ENCODE results near the gene GPR65.
"Not testable (repeated sequence)": the region's sequence is repeated elsewhere in the genome, so short reads cannot be mapped to it uniquely, and the experiment has no call there.

Gene GPR65

GRCh38 chr14:88003425-88003824 lies 1.5 kb upstream of the GPR65 start:
- DNase-seq (ENCODE audit: low read depth): no peak

GRCh38 chr14:88004506-88005036 lies 364 bp upstream of the GPR65 start:
- no peak for DNase-seq (ENCODE audit: low read depth)

- DNase-seq (ENCODE audit: low read depth): peak; percentile 52
Observed at GRCh38 chr14:88005978-88006851, 1.3 kb downstream of the GPR65 start.

- DNase-seq (ENCODE audit: low read depth): no peak
Observed at GRCh38 chr14:88007608-88008007, 2.7 kb downstream of the GPR65 start.

GRCh38 chr14:88008039-88008742 lies 3.3 kb downstream of the GPR65 start:
- no peak for DNase-seq (ENCODE audit: low read depth)

GRCh38 chr14:88009486-88009885 lies 4.6 kb downstream of the GPR65 start:
- no peak for DNase-seq (ENCODE audit: low read depth)

- no peak for DNase-seq (ENCODE audit: low read depth)
Observed at GRCh38 chr14:88010331-88010730, 5.4 kb downstream of the GPR65 start.

GRCh38 chr14:88012495-88012894 lies 7.6 kb downstream of the GPR65 start:
- DNase-seq (ENCODE audit: low read depth): no peak

- DNase-seq (ENCODE audit: low read depth): peak; percentile 9
Observed at GRCh38 chr14:88013750-88014349, 8.9 kb downstream of the GPR65 start.

GRCh38 chr14:88016768-88017167 lies 11.8 kb downstream of the GPR65 start:
- no peak for DNase-seq (ENCODE audit: low read depth)

- DNase-seq (ENCODE audit: low read depth): no peak
Observed at GRCh38 chr14:88017535-88017934, 12.6 kb downstream of the GPR65 start.

GRCh38 chr14:88023658-88024187 lies 18.8 kb downstream of the GPR65 start:
- DNase-seq (ENCODE audit: low read depth): no peak

GRCh38 chr14:88024252-88025086 lies 19.5 kb downstream of the GPR65 start:
- DNase-seq (ENCODE audit: low read depth): not testable (repeated sequence)

GRCh38 chr14:88025313-88025712 lies 20.4 kb downstream of the GPR65 start:
- no peak for DNase-seq (ENCODE audit: low read depth)

- DNase-seq (ENCODE audit: low read depth): no peak
Observed at GRCh38 chr14:88026890-88027289, 22.0 kb downstream of the GPR65 start.

- no peak for DNase-seq (ENCODE audit: low read depth)
Observed at GRCh38 chr14:88029500-88029899, 24.6 kb downstream of the GPR65 start.

- no peak for DNase-seq (ENCODE audit: low read depth)
Observed at GRCh38 chr14:88030079-88030478, 25.1 kb downstream of the GPR65 start.

GRCh38 chr14:88030892-88031291 lies 26.0 kb downstream of the GPR65 start:
- no peak for DNase-seq (ENCODE audit: low read depth)

- no peak for DNase-seq (ENCODE audit: low read depth)
Observed at GRCh38 chr14:88032373-88032772, 27.4 kb downstream of the GPR65 start.

GRCh38 chr14:88034076-88034475 lies 29.1 kb downstream of the GPR65 start:
- no peak for DNase-seq (ENCODE audit: low read depth)

- no peak for DNase-seq (ENCODE audit: low read depth)
Observed at GRCh38 chr14:88036422-88036821, 31.5 kb downstream of the GPR65 start.
